Measurements from ENCODE around the gene SLC16A5. TPM values are rescaled to one million over a fixed set of nuclear protein-coding genes. Genes with fewer than 3 reads are reported as not detected.

The SLC16A5 gene
- total RNA-seq, 2 donors from 2014 or later, result 26.6 to 39.6 TPM

GRCh38 chr17:75081611-75082540, 5.9 kb upstream of the SLC16A5 start:
- DNase-seq (no peak), ATAC-seq (no peak)
- intact Hi-C loops (cut with DNase I, micrococcal nuclease), result no loop called here

GRCh38 chr17:75082683-75083082, 5.1 kb upstream of the SLC16A5 start:
- ATAC-seq, result no peak
- DNase-seq, result no peak
- intact Hi-C loops (cut with DNase I, micrococcal nuclease), result no loop called here

GRCh38 chr17:75084039-75084660, 3.6 kb upstream of the SLC16A5 start:
- intact Hi-C loops (cut with DNase I, micrococcal nuclease), result no loop called here
- DNase-seq, result no peak

GRCh38 chr17:75086496-75087181, 1.1 kb upstream of the SLC16A5 start:
- peak; percentile 56 for ATAC-seq
- intact Hi-C loops (cut with DNase I, micrococcal nuclease), result no loop called here
- peak; percentile 59 to 71 for DNase-seq

More at GRCh38 chr17:75084039-75084660, 3.6 kb upstream of the SLC16A5 start:
- ATAC-seq, result no peak

GRCh38 chr17:75087182-75087557, 584 bp upstream of the SLC16A5 start:
- intact Hi-C loops (cut with DNase I, micrococcal nuclease), result no loop called here
- no peak for DNase-seq
- no peak for ATAC-seq

GRCh38 chr17:75088465-75089417, 987 bp downstream of the SLC16A5 start:
- intact Hi-C loops (cut with DNase I, micrococcal nuclease), result no loop called here
- DNase-seq (peak in 1 of 2 donors; percentile 45), ATAC-seq (peak; percentile 1)

- intact Hi-C loops (cut with DNase I, micrococcal nuclease), result no loop called here
- peak; percentile 76 to 81 for DNase-seq
- peak; percentile 44 for ATAC-seq
Measured at GRCh38 chr17:75090871-75091854, 3.4 kb downstream of the SLC16A5 start.

- DNase-seq (peak; percentile 76 to 83), ATAC-seq (peak; percentile 42)
- intact Hi-C loops (cut with DNase I, micrococcal nuclease), result no loop called here
Measured at GRCh38 chr17:75091855-75092327, 4.1 kb downstream of the SLC16A5 start.

- no peak for DNase-seq
- ATAC-seq, result no peak
- intact Hi-C loops (cut with DNase I, micrococcal nuclease), result no loop called here
Measured at GRCh38 chr17:75093548-75094158, 5.9 kb downstream of the SLC16A5 start.

GRCh38 chr17:75094871-75095399, 7.2 kb downstream of the SLC16A5 start:
- ATAC-seq (peak; percentile 16), DNase-seq (peak; percentile 38 to 68)
- intact Hi-C loops (cut with DNase I, micrococcal nuclease), result no loop called here

- intact Hi-C loops (cut with DNase I, micrococcal nuclease), result no loop called here
- ATAC-seq, result peak; percentile 77
- peak; percentile 86 to 92 for DNase-seq
Measured at GRCh38 chr17:75096082-75096625, 8.4 kb downstream of the SLC16A5 start.

GRCh38 chr17:75097865-75098264, 10.1 kb downstream of the SLC16A5 start:
- no peak for ATAC-seq
- no peak for DNase-seq

GRCh38 chr17:75098861-75099260, 11.1 kb downstream of the SLC16A5 start:
- DNase-seq (no peak), ATAC-seq (no peak)
- intact Hi-C loops (cut with DNase I, micrococcal nuclease), result no loop called here

More at GRCh38 chr17:75097865-75098264, 10.1 kb downstream of the SLC16A5 start:
- intact Hi-C loops (cut with DNase I, micrococcal nuclease), result no loop called here

GRCh38 chr17:75099881-75100595, 12.3 kb downstream of the SLC16A5 start:
- intact Hi-C loops (cut with DNase I, micrococcal nuclease), result no loop called here
- no peak for DNase-seq
- ATAC-seq, result no peak

- intact Hi-C loops (cut with DNase I, micrococcal nuclease), result no loop called here
- ATAC-seq (no peak), DNase-seq (no peak)
Measured at GRCh38 chr17:75102385-75102821, 14.6 kb downstream of the SLC16A5 start.

All from left colon (tissue), 2 donors.